ENCODE data around the gene FPR3. TPM values are rescaled to one million over a fixed set of nuclear protein-coding genes. Genes with fewer than 3 reads are reported as not detected.

The FPR3 gene
- total and polyA plus RNA-seq, 9 of the 15 experiments (the other 6 are each of a cell fraction or from before 2014, with no cell fraction given), result 0.08 to 0.51 (median 0.22) TPM; not detected in 1

GRCh38 chr19:51777570-51778462 lies 17.1 kb upstream of the FPR3 start (continued):
- TF ChIP-seq RBM14 (IDR thresholded peaks at IDR 0.05; ENCODE audit: borderline replicate concordance, insufficient read depth, low read depth, low read length) (no peak), DACH1 (IDR thresholded peaks at IDR 0.05; ENCODE audit: partially characterized antibody) (no peak), ZMIZ1 (IDR thresholded peaks at IDR 0.05; ENCODE audit: low read depth in 2 of 2, low read length in 2 of 2) (0 out of 4 replicates have a peak, but pooled peaks of 1 of the 2 experiments have one; percentile 19), ZNF592 (IDR thresholded peaks at IDR 0.05) (peak; percentile 81), TAL1 (IDR thresholded peaks at IDR 0.05) (no peak), CEBPB (tag; IDR thresholded peaks at IDR 0.05) (peak; percentile 97), CREB1 (IDR thresholded peaks at IDR 0.05) (no peak), CREB1 (CRISPR knock-in tag; IDR thresholded peaks at IDR 0.05) (0 out of 2 replicates have a peak, but pooled peaks have one; percentile 18), ETV1 (tag; conservative IDR thresholded peaks at IDR 0.05; ENCODE audit: low read depth) (0 out of 2 replicates have a peak, but pooled peaks have one; percentile 29), BCLAF1 (IDR thresholded peaks at IDR 0.05; ENCODE audit: borderline replicate concordance in 1 of 2, control insufficient read depth in 1 of 2, low read depth in 2 of 2, low read length in 1 of 2) (no peak)
